H9 (cell line): Measurements from ENCODE around the gene ADGRL3. TPM values are rescaled to one million over a fixed set of nuclear protein-coding genes. Genes with fewer than 3 reads are reported as not detected.

Experiments used
- DNase-seq: peaks from one replicate; pipeline ENCODE4 v3.0.0-alpha.2; 2017
- H2AFZ ChIP-seq: one replicate; pipeline ENCODE4 v1.6.1; 2013; ENCODE audit warnings: mild to moderate bottlenecking, low read length, control low read depth, moderate library complexity
- H2AK5ac ChIP-seq: 2 replicates; pipeline ENCODE4 v1.6.1; 2013; ENCODE audit warnings: low read length, control low read depth, mixed read lengths; ENCODE audit not compliant: insufficient read length
- H2BK120ac ChIP-seq: one replicate; pipeline ENCODE4 v1.6.1; 2013; ENCODE audit warnings: low read depth, mild to moderate bottlenecking, low read length, control low read depth, inconsistent platforms; ENCODE audit not compliant: poor library complexity, severe bottlenecking
- H2BK12ac ChIP-seq: 2 replicates; pipeline ENCODE4 v1.6.1; 2013; ENCODE audit warnings: low read length, control low read depth, mixed read lengths, low read depth; ENCODE audit not compliant: insufficient read length
- H2BK15ac ChIP-seq: 2 replicates; pipeline ENCODE4 v1.6.1; 2013; ENCODE audit warnings: low read depth, low read length, control low read depth
- H2BK20ac ChIP-seq: one replicate; pipeline ENCODE4 v1.6.1; 2013; ENCODE audit warnings: low read depth, mild to moderate bottlenecking, low read length, control low read depth, inconsistent platforms; ENCODE audit not compliant: poor library complexity, severe bottlenecking
- H2BK5ac ChIP-seq: 2 replicates; pipeline ENCODE4 v1.6.1; 2013; ENCODE audit warnings: low read length, control low read depth, mixed read lengths; ENCODE audit not compliant: insufficient read length
- H3K14ac ChIP-seq: 2 replicates; pipeline ENCODE4 v1.6.1; 2013; ENCODE audit warnings: low read length, control low read depth; ENCODE audit not compliant: insufficient read depth
- H3K18ac ChIP-seq: 2 replicates; pipeline ENCODE4 v1.6.1; 2013; ENCODE audit warnings: low read depth, mild to moderate bottlenecking, mixed read lengths, low read length, control low read depth; ENCODE audit not compliant: insufficient read length
- H3K23ac ChIP-seq: 2 replicates; pipeline ENCODE4 v1.6.1; 2013; ENCODE audit warnings: low read length, control low read depth, mixed read lengths, low read depth; ENCODE audit not compliant: insufficient read length
- H3K23me2 ChIP-seq: 2 replicates; pipeline ENCODE4 v1.6.1; 2013; ENCODE audit warnings: low read depth, mild to moderate bottlenecking, mixed read lengths, low read length, control low read depth; ENCODE audit not compliant: insufficient read length, poor library complexity, severe bottlenecking
- H3K27ac ChIP-seq: 2 replicates; pipeline ENCODE4 v1.5.1; 2013; ENCODE audit warnings: low read length, control low read depth, mixed read lengths, low read depth; ENCODE audit not compliant: insufficient read length
- H3K27me3 ChIP-seq: 2 replicates; pipeline ENCODE4 v1.6.1; 2013; ENCODE audit warnings: low read length, control low read depth, inconsistent platforms; ENCODE audit not compliant: insufficient read depth
- H3K4ac ChIP-seq: 2 replicates; pipeline ENCODE4 v1.6.1; 2013; ENCODE audit warnings: low read depth, mild to moderate bottlenecking, control low read depth, inconsistent platforms, low read length, moderate library complexity
- H3K4me1 ChIP-seq: 2 replicates; pipeline ENCODE4 v1.6.1; 2013; ENCODE audit warnings: low read length, control low read depth, inconsistent platforms; ENCODE audit not compliant: insufficient read depth
- H3K4me2 ChIP-seq: 2 replicates; pipeline ENCODE4 v1.6.1; 2013; ENCODE audit warnings: low read length, control low read depth, mixed read lengths; ENCODE audit not compliant: insufficient read length, insufficient read depth
- H3K56ac ChIP-seq: 2 replicates; pipeline ENCODE4 v1.6.1; 2013; ENCODE audit warnings: low read depth, mild to moderate bottlenecking, mixed read lengths, low read length, control low read depth; ENCODE audit not compliant: insufficient read length
- H3K79me1 ChIP-seq: 2 replicates; pipeline ENCODE4 v1.6.1; 2013; ENCODE audit warnings: low read depth, mild to moderate bottlenecking, moderate library complexity, low read length, control low read depth, inconsistent platforms; ENCODE audit not compliant: insufficient read depth, poor library complexity, severe bottlenecking
- H3K79me2 ChIP-seq: 2 replicates; pipeline ENCODE4 v1.6.1; 2013; ENCODE audit warnings: low read length, control low read depth, inconsistent platforms; ENCODE audit not compliant: insufficient read depth
- H3K9ac ChIP-seq: 2 replicates; pipeline ENCODE4 v1.6.1; 2013; ENCODE audit warnings: low read length, control low read depth, mixed read lengths; ENCODE audit not compliant: insufficient read length; ENCODE audit errors: extremely low read depth
- H3K9me3 ChIP-seq: one replicate; pipeline ENCODE4 v1.6.1; 2013; ENCODE audit warnings: low read depth, low read length, inconsistent platforms; ENCODE audit not compliant: control insufficient read depth
- H3T11ph ChIP-seq: one replicate; pipeline ENCODE4 v1.6.1; 2013; ENCODE audit warnings: mild to moderate bottlenecking, low read length, control low read depth, inconsistent platforms
- H4K20me1 ChIP-seq: one replicate; pipeline ENCODE4 v1.6.1; 2013; ENCODE audit not compliant: control insufficient read depth, insufficient read length, insufficient read depth
- H4K5ac ChIP-seq: 2 replicates; pipeline ENCODE4 v1.6.1; 2013; ENCODE audit warnings: low read depth, mild to moderate bottlenecking, mixed read lengths, low read length, control low read depth; ENCODE audit not compliant: insufficient read length
- H4K8ac ChIP-seq: replicated peaks from 2 replicates; pipeline ENCODE4 v1.6.1; 2013; ENCODE audit warnings: low read length, control low read depth, mixed read lengths, low read depth; ENCODE audit not compliant: insufficient read length
- H4K91ac ChIP-seq: 2 replicates; pipeline ENCODE4 v1.6.1; 2013; ENCODE audit warnings: low read depth, mild to moderate bottlenecking, moderate library complexity, mixed read lengths, low read length, control low read depth; ENCODE audit not compliant: insufficient read length
- H3K27ac Mint-ChIP-seq, 3 experiments: 2 replicates in 2 of 3; 3 replicates in 1 of 3; pipeline ENCODE4 v1.8.0; 2020 to 2021; ENCODE audit warnings: mixed read lengths in 3 of 3, mild to moderate bottlenecking in 1 of 3, moderate library complexity in 1 of 3
- H3K27me3 Mint-ChIP-seq: 2 replicates; pipeline ENCODE4 v1.8.0; 2021; ENCODE audit warnings: low read depth, mild to moderate bottlenecking, moderate library complexity, mixed read lengths
- H3K36me3 Mint-ChIP-seq, 3 experiments: 2 replicates in 2 of 3; 3 replicates in 1 of 3; pipeline ENCODE4 v1.8.0; 2020 to 2021; ENCODE audit warnings: low read depth in 3 of 3, mixed read lengths in 3 of 3; ENCODE audit not compliant: insufficient read depth in 1 of 3
- H3K4me1 Mint-ChIP-seq, 2 experiments: 2 replicates each; pipeline ENCODE4 v1.8.0; 2020; ENCODE audit warnings: mixed read lengths in 2 of 2
- H3K4me3 Mint-ChIP-seq, 2 experiments: 2 replicates in 1 of 2; 3 replicates in 1 of 2; pipeline ENCODE4 v1.8.0; 2020 to 2021; ENCODE audit warnings: mild to moderate bottlenecking in 2 of 2, mixed read lengths in 2 of 2, moderate library complexity in 1 of 2
- H3K9me3 Mint-ChIP-seq, 2 experiments: 2 replicates in 1 of 2; 3 replicates in 1 of 2; pipeline ENCODE4 v1.8.0; 2020; ENCODE audit warnings: mild to moderate bottlenecking in 2 of 2, mixed read lengths in 2 of 2, moderate library complexity in 1 of 2
- CTCF ChIP-seq: fragments of 200-600 bp; sonication (generic); conservative IDR thresholded peaks from 3 replicates; pipeline ENCODE4 v1.8.0; 2021; ENCODE audit warnings: antibody characterized with exemption, mild to moderate bottlenecking
- WGBS: extraction: QIAGEN DNeasy Blood & Tissue Kit; methylation state at CpG from one replicate; pipeline ENCODE4 v1.1.7; 2013; ENCODE audit warnings: missing lambda C conversion rate, low lambda C conversion rate, mixed read lengths; ENCODE audit not compliant: insufficient read length; ENCODE audit errors: extremely low coverage; 5-methylcytosine and 5-hydroxymethylcytosine counted together
- total RNA-seq: library from RNA; stranded (reverse); gene quantifications from 2 replicates; pipeline ENCODE4 v1.2.1, GENCODE V29; 2021

The ADGRL3 gene
- total RNA-seq, 1 experiment from 2014 or later: 5.9 TPM

DNA sequence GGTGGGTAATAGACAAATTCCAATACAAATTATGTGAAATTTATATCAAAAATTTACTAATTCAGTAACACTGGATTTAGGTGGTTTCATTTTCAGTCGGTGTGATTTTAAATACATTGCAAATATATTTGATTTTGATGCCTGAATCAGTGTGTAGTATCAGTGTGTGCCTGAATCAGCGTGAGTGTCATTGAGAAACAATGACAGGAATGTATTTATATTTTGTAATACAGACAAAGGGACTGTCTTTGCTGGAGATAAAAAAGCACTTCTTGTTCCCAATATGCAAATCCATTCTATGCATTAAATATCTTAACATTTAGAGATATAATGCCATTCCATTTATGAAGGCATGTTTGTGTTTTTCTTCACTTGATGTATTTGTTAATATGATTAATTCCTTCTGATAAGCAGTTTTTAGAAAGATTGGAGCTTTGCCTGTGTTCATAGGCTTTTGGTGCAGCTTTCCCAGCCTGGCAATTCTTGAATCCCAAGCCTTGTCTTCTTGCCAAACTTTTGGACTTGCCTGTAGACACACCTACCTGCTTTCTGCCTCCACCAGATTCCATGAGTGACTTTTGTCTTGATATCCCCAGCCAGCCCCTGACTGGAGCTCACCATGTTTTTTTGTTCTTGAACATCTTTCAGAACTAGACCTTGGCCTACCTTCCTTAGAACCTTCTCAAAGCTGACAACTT lies 243.8 kb downstream of the ADGRL3 start:
- H3K27me3 Mint-ChIP-seq: no peaks in the 10 kb centered on the region
- no peaks in the 10 kb centered on the region for H3K23me2 ChIP-seq
- no peak for DNase-seq
- no peaks in the 10 kb centered on the region for H3K36me3 Mint-ChIP-seq
- no peak overlapping the region for H3K14ac ChIP-seq
- H3K4me2 ChIP-seq: no peak overlapping the region
- H2BK12ac ChIP-seq: no peak overlapping the region
- no peak overlapping the region for H2AK5ac ChIP-seq
- no peak overlapping the region for H3K4me3 Mint-ChIP-seq
- H3K79me2 ChIP-seq: no peaks in the 10 kb centered on the region
- no peak overlapping the region for H2AFZ ChIP-seq
- WGBS: no CpG with 5 or more reads among the region's 2 CpGs
- H3K9ac ChIP-seq: no peak overlapping the region
- no peak overlapping the region for H2BK20ac ChIP-seq
- H3K27ac ChIP-seq: no peak overlapping the region
- peak overlapping the region in 2 of 3 experiments; percentile 27 to 82; a peak in 2 of 7 replicates for H3K27ac Mint-ChIP-seq
- H3K4me1 ChIP-seq: no peaks in the 10 kb centered on the region
- no peak overlapping the region for H2BK15ac ChIP-seq
- H3K56ac ChIP-seq: no peak overlapping the region
- no peaks in the 10 kb centered on the region for H3K27me3 ChIP-seq
- no peak overlapping the region for H4K8ac ChIP-seq
- H3K4ac ChIP-seq: no peak overlapping the region
- no peaks in the 10 kb centered on the region for H3K9me3 ChIP-seq
- no peak for TF ChIP-seq CTCF
- no peaks in the 10 kb centered on the region for H3K4me1 Mint-ChIP-seq
- no peaks in the 10 kb centered on the region for H4K20me1 ChIP-seq
- H3K23ac ChIP-seq: no peak overlapping the region
- H3K79me1 ChIP-seq: no peaks in the 10 kb centered on the region
- H2BK5ac ChIP-seq: no peak overlapping the region
- H3K18ac ChIP-seq: no peak overlapping the region
- H4K91ac ChIP-seq: no peak overlapping the region
- no peak overlapping the region for H3T11ph ChIP-seq
- H4K5ac ChIP-seq: no peak overlapping the region
- no peak overlapping the region for H2BK120ac ChIP-seq
- H3K9me3 Mint-ChIP-seq: no peaks in the 10 kb centered on the region
